GM12878 (cell line): Measurements from ENCODE around the gene PBRM1. TPM values are rescaled to one million over a fixed set of nuclear protein-coding genes. Genes with fewer than 3 reads are reported as not detected.

Source experiments
- ATAC-seq: fragments of 200-7000 bp; cut with Tn5 transposase; 3 replicates; pipeline ENCODE4 v1.9.1; 2020; ENCODE audit warnings: mild to moderate bottlenecking, moderate library complexity
- BruUV-seq: library from RNA; stranded (reverse); fragments of 400-500 nt; replicated peaks from 2 replicates; lab custom pipeline; 2021; lab: Mats Ljungman, UMichigan
- CTCF ChIA-PET: fragments of 300-600 bp; sonication (Branson Sonifier 250); formaldehyde crosslinking; extraction: SDS; loops from one replicate; lab custom pipeline; 2021; ENCODE audit warnings: inconsistent platforms; lab: Yijun Ruan, JAX
- POLR2A ChIA-PET: fragments of 350-600 bp; formaldehyde crosslinking; extraction: SDS; loops from one replicate; lab custom pipeline; 2021; ENCODE audit warnings: inconsistent platforms; lab: Charles Lee
- RAD21 ChIA-PET: fragments of 300-600 bp; sonication (Branson Sonifier 250); formaldehyde crosslinking; loops from one replicate; lab custom pipeline; 2023; ENCODE audit warnings: antibody characterized with exemption; ENCODE audit not compliant: unreplicated experiment; lab: Charles Lee
- SMC1A ChIA-PET: fragments of 300-600 bp; sonication (Branson Sonifier 250); formaldehyde crosslinking; loops from one replicate; lab custom pipeline; 2023; ENCODE audit not compliant: unreplicated experiment, uncharacterized antibody; lab: Charles Lee
- DNase-seq: peaks from one replicate; pipeline ENCODE4 v3.0.0-alpha.2; 2011; ENCODE audit warnings: low read depth, low spot score
- FAIRE-seq: peaks from 3 replicates; lab custom pipeline; 2011; peaks lifted over from hg19 to GRCh38; lab: Jason Lieb, UNC
- H2AFZ ChIP-seq: 2 replicates; pipeline ENCODE4 v1.6.0; 2011; ENCODE audit warnings: low read depth, low read length, control low read depth; ENCODE audit not compliant: control insufficient read depth
- H3K27ac ChIP-seq: 2 replicates; pipeline ENCODE4 v1.5.1; 2011; ENCODE audit warnings: control low read depth; ENCODE audit not compliant: control insufficient read depth, insufficient read depth
- H3K27me3 ChIP-seq, 2 experiments: replicated peaks in 1 of 2; 2 replicates each; pipeline versions ENCODE4 v1.6.0 to v1.6.1; 2011; ENCODE audit warnings: low read length in 1 of 2; ENCODE audit not compliant: control insufficient read depth in 2 of 2, insufficient read depth in 2 of 2
- H3K36me3 ChIP-seq, 2 experiments: 2 replicates each; pipeline ENCODE4 v1.5.1; 2011; ENCODE audit warnings: low read length in 1 of 2; ENCODE audit not compliant: control insufficient read depth in 2 of 2, insufficient read depth in 2 of 2
- H3K4me1 ChIP-seq: 2 replicates; pipeline ENCODE4 v1.6.1; 2011; ENCODE audit warnings: mild to moderate bottlenecking, low read length, moderate library complexity, mixed read lengths; ENCODE audit not compliant: control insufficient read depth, insufficient read depth
- H3K4me2 ChIP-seq: 2 replicates; pipeline ENCODE4 v1.6.0; 2011; ENCODE audit warnings: control low read depth; ENCODE audit not compliant: control insufficient read depth, insufficient read depth
- H3K4me3 ChIP-seq: fragments of 200-600 bp; sonication (generic); 2 replicates; pipeline ENCODE4 v1.5.1; 2016
- H3K79me2 ChIP-seq: 2 replicates; pipeline ENCODE4 v1.6.0; 2011; ENCODE audit warnings: low read length; ENCODE audit not compliant: control insufficient read depth, insufficient read depth
- H3K9ac ChIP-seq: 2 replicates; pipeline ENCODE4 v1.8.0; 2011; ENCODE audit warnings: low read length, control low read depth, mixed read lengths; ENCODE audit not compliant: control insufficient read depth, insufficient read depth
- H3K9me3 ChIP-seq: replicated peaks from 3 replicates; pipeline ENCODE4 v1.5.1; 2011; ENCODE audit warnings: mild to moderate bottlenecking, low read length; ENCODE audit not compliant: control insufficient read depth, insufficient read depth
- H4K20me1 ChIP-seq: 2 replicates; pipeline ENCODE4 v1.6.0; 2011; ENCODE audit not compliant: control insufficient read depth, insufficient read depth
- ATF7 ChIP-seq: fragments of 450-650 bp; IDR thresholded peaks from 2 replicates; pipeline ENCODE4 v1.6.1; 2016; ENCODE audit warnings: low read depth, mild to moderate bottlenecking
- MYB ChIP-seq: fragments of 150-350 bp; IDR thresholded peaks from 2 replicates; pipeline ENCODE4 v1.6.1; 2014; ENCODE audit warnings: mild to moderate bottlenecking, low read depth, low read length, borderline replicate concordance
- NR2C2 ChIP-seq: IDR thresholded peaks from 2 replicates; pipeline ENCODE4 v1.6.1; 2011; ENCODE audit warnings: borderline replicate concordance, low read depth; ENCODE audit not compliant: control insufficient read depth, insufficient read length
- YBX1 ChIP-seq: fragments of 450-650 bp; IDR thresholded peaks from 2 replicates; pipeline ENCODE4 v1.6.1; 2016; ENCODE audit warnings: antibody characterized with exemption
- WGBS: methylation state at CpG from one replicate; pipeline ENCODE4 v1.1.6; 2016; ENCODE audit warnings: low lambda C conversion rate; ENCODE audit not compliant: insufficient replicate concordance, insufficient coverage; ENCODE audit errors: missing lambda C conversion rate; 5-methylcytosine and 5-hydroxymethylcytosine counted together
- in situ Hi-C: fragments of 300-500 bp; cut with MboI; formaldehyde crosslinking; loops from 9 replicates; pipeline ENCODE4 v1.14.3; 2018; ENCODE audit warnings: mixed read lengths
- intact Hi-C: fragments of 100-400 bp; cut with micrococcal nuclease; formaldehyde crosslinking; loops from one replicate; pipeline ENCODE4 v1.14.2; 2022; ENCODE audit not compliant: unreplicated experiment
- polyA plus RNA-seq, 11 experiments: library from polyadenylated mRNA; depleted of rRNA in 4 of 11; unstranded in 6 of 11; stranded (reverse) in 5 of 11; fragments of >200 nt; fragmentation: Nextera tagmentation in 4 of 11; fragmentation: Illumina TruSeq in 1 of 11; extraction: Ambion mirVana in 4 of 11; extraction: Trizol in 1 of 11; gene quantifications; 1 replicate in 1 of 11; 2 replicates in 10 of 11; pipeline versions ENCODE4 v1.2.1 to v1.2.3, GENCODE V29; 2011 to 2016; ENCODE audit warnings: inconsistent platforms in 2 of 11, missing spikeins in 2 of 11, low read depth in 1 of 11
- total RNA-seq, 4 experiments: library from RNA; depleted of rRNA in 3 of 4; stranded (reverse); fragments of >200 nt in 3 of 4; fragmentation: Illumina TruSeq in 1 of 4; extraction: Trizol in 1 of 4; gene quantifications; 2 replicates each; pipeline versions ENCODE4 v1.2.1 to v1.2.3, GENCODE V29; 2013 to 2021
- TF ChIP-seq, protein P1 (sequence below): fragments of 450-650 bp; formaldehyde crosslinking; IDR thresholded peaks from 2 replicates; pipeline ENCODE4 v1.5.0; 2022; ENCODE audit warnings: mild to moderate bottlenecking, missing genetic modification characterization
- TF ChIP-seq, protein P2 (sequence below): fragments of 450-650 bp; IDR thresholded peaks from 2 replicates; pipeline ENCODE4 v1.6.1; 2016; ENCODE audit warnings: mild to moderate bottlenecking
- TF ChIP-seq, protein P3 (sequence below): fragments of 450-650 bp; IDR thresholded peaks from 2 replicates; pipeline ENCODE4 v1.6.1; 2017; ENCODE audit warnings: mild to moderate bottlenecking, moderate library complexity
- TF ChIP-seq, protein P4 (sequence below): fragments of 450-650 bp; IDR thresholded peaks from 2 replicates; pipeline ENCODE4 v1.6.1; 2016; ENCODE audit warnings: mild to moderate bottlenecking, moderate library complexity, borderline replicate concordance
- TF ChIP-seq, protein P5 (sequence below): fragments of 450-650 bp; IDR thresholded peaks from 2 replicates; pipeline ENCODE4 v1.6.1; 2016; ENCODE audit warnings: mild to moderate bottlenecking

The PBRM1 gene
- total and polyA plus RNA-seq, 10 of the 15 experiments (the other 5 are each of a cell fraction or from before 2014, with no cell fraction given) = 8.9 to 88.9 (median 39.3) TPM

DNA sequence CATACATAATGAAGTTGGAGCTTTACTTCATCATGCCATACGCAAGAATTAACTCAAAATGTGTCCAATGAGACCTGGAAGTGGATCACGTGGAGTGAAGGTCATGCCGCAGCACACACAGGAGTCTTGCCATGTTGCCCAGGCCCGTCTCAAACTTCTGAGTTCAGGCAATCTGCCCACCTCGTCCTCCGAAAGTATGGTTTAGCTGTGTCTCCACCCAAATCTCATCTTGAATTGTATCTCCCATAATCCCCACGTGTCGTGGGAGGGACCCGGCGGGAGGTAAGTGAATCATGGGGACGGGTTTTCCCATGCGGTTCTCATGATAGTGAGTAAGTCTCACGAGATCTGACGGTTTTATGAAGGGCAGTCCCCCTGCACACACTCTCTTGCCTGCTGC lies 45.9 kb upstream of the PBRM1 start:
- in situ Hi-C loops = no loop called here
- DNase-seq = no peak
- TF ChIP-seq YBX1 = no peak
- TF ChIP-seq, protein P1, sequence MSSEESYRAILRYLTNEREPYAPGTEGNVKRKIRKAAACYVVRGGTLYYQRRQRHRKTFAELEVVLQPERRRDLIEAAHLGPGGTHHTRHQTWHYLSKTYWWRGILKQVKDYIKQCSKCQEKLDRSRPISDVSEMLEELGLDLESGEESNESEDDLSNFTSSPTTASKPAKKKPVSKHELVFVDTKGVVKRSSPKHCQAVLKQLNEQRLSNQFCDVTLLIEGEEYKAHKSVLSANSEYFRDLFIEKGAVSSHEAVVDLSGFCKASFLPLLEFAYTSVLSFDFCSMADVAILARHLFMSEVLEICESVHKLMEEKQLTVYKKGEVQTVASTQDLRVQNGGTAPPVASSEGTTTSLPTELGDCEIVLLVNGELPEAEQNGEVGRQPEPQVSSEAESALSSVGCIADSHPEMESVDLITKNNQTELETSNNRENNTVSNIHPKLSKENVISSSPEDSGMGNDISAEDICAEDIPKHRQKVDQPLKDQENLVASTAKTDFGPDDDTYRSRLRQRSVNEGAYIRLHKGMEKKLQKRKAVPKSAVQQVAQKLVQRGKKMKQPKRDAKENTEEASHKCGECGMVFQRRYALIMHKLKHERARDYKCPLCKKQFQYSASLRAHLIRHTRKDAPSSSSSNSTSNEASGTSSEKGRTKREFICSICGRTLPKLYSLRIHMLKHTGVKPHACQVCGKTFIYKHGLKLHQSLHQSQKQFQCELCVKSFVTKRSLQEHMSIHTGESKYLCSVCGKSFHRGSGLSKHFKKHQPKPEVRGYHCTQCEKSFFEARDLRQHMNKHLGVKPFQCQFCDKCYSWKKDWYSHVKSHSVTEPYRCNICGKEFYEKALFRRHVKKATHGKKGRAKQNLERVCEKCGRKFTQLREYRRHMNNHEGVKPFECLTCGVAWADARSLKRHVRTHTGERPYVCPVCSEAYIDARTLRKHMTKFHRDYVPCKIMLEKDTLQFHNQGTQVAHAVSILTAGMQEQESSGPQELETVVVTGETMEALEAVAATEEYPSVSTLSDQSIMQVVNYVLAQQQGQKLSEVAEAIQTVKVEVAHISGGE (CRISPR knock-in tag) = no peak
- TF ChIP-seq, protein P2, sequence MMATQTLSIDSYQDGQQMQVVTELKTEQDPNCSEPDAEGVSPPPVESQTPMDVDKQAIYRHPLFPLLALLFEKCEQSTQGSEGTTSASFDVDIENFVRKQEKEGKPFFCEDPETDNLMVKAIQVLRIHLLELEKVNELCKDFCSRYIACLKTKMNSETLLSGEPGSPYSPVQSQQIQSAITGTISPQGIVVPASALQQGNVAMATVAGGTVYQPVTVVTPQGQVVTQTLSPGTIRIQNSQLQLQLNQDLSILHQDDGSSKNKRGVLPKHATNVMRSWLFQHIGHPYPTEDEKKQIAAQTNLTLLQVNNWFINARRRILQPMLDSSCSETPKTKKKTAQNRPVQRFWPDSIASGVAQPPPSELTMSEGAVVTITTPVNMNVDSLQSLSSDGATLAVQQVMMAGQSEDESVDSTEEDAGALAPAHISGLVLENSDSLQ = no peak
- TF ChIP-seq MYB = no peak
- no peak for TF ChIP-seq ATF7
- TF ChIP-seq NR2C2 = no peak
- TF ChIP-seq, protein P3, sequence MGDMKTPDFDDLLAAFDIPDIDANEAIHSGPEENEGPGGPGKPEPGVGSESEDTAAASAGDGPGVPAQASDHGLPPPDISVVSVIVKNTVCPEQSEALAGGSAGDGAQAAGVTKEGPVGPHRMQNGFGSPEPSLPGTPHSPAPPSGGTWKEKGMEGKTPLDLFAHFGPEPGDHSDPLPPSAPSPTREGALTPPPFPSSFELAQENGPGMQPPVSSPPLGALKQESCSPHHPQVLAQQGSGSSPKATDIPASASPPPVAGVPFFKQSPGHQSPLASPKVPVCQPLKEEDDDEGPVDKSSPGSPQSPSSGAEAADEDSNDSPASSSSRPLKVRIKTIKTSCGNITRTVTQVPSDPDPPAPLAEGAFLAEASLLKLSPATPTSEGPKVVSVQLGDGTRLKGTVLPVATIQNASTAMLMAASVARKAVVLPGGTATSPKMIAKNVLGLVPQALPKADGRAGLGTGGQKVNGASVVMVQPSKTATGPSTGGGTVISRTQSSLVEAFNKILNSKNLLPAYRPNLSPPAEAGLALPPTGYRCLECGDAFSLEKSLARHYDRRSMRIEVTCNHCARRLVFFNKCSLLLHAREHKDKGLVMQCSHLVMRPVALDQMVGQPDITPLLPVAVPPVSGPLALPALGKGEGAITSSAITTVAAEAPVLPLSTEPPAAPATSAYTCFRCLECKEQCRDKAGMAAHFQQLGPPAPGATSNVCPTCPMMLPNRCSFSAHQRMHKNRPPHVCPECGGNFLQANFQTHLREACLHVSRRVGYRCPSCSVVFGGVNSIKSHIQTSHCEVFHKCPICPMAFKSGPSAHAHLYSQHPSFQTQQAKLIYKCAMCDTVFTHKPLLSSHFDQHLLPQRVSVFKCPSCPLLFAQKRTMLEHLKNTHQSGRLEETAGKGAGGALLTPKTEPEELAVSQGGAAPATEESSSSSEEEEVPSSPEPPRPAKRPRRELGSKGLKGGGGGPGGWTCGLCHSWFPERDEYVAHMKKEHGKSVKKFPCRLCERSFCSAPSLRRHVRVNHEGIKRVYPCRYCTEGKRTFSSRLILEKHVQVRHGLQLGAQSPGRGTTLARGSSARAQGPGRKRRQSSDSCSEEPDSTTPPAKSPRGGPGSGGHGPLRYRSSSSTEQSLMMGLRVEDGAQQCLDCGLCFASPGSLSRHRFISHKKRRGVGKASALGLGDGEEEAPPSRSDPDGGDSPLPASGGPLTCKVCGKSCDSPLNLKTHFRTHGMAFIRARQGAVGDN = no peak
- TF ChIP-seq, protein P4, sequence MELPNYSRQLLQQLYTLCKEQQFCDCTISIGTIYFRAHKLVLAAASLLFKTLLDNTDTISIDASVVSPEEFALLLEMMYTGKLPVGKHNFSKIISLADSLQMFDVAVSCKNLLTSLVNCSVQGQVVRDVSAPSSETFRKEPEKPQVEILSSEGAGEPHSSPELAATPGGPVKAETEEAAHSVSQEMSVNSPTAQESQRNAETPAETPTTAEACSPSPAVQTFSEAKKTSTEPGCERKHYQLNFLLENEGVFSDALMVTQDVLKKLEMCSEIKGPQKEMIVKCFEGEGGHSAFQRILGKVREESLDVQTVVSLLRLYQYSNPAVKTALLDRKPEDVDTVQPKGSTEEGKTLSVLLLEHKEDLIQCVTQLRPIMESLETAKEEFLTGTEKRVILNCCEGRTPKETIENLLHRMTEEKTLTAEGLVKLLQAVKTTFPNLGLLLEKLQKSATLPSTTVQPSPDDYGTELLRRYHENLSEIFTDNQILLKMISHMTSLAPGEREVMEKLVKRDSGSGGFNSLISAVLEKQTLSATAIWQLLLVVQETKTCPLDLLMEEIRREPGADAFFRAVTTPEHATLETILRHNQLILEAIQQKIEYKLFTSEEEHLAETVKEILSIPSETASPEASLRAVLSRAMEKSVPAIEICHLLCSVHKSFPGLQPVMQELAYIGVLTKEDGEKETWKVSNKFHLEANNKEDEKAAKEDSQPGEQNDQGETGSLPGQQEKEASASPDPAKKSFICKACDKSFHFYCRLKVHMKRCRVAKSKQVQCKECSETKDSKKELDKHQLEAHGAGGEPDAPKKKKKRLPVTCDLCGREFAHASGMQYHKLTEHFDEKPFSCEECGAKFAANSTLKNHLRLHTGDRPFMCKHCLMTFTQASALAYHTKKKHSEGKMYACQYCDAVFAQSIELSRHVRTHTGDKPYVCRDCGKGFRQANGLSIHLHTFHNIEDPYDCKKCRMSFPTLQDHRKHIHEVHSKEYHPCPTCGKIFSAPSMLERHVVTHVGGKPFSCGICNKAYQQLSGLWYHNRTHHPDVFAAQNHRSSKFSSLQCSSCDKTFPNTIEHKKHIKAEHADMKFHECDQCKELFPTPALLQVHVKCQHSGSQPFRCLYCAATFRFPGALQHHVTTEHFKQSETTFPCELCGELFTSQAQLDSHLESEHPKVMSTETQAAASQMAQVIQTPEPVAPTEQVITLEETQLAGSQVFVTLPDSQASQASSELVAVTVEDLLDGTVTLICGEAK = no peak
- TF ChIP-seq, protein P5, sequence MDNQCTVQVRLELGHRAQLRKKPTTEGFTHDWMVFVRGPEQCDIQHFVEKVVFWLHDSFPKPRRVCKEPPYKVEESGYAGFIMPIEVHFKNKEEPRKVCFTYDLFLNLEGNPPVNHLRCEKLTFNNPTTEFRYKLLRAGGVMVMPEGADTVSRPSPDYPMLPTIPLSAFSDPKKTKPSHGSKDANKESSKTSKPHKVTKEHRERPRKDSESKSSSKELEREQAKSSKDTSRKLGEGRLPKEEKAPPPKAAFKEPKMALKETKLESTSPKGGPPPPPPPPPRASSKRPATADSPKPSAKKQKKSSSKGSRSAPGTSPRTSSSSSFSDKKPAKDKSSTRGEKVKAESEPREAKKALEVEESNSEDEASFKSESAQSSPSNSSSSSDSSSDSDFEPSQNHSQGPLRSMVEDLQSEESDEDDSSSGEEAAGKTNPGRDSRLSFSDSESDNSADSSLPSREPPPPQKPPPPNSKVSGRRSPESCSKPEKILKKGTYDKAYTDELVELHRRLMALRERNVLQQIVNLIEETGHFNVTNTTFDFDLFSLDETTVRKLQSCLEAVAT = no peak

More for the DNA sequence above, 45.9 kb upstream of the PBRM1 start:
- Histone ChIP-seq H3K27me3 (no peaks in the 10 kb centered on the region), H2AFZ (no peak overlapping the region), H4K20me1 (no peaks in the 10 kb centered on the region), H3K4me2 (no peak overlapping the region), H3K4me1 (no peaks in the 10 kb centered on the region), H3K4me3 (no peak overlapping the region), H3K27ac (no peak overlapping the region), H3K36me3 (peaks cover 0 to 8% of the 10 kb centered on the region in 2 experiments; a peak in 2 of 4 replicates), H3K9ac (no peak overlapping the region), H3K79me2 (no peaks in the 10 kb centered on the region), H3K9me3 (peaks cover 18% of the 10 kb centered on the region)
- ChIA-PET CTCF (interaction anchor here (0.6 kb wide), 1 partner anchor 938 kb away, joined by 3 read pairs; no protein-coding TSS in a partner anchor), SMC1A (interaction anchor here (1.3 kb wide), 1 partner anchor 12 kb away, joined by 3 read pairs; no protein-coding TSS in a partner anchor), RAD21 (no interaction called here), POLR2A (no interaction called here)
- FAIRE-seq = no peak
- intact Hi-C loops = no loop called here
- 95% methylated on average over 14 of the region's 14 CpGs for WGBS
- no peak for ATAC-seq
- no TSS peak for BruUV-seq
